HL-60 (cell line): ENCODE measurements around the gene CLEC18A.

Experiments used
- POLR2AphosphoS5 ChIP-seq: IDR thresholded peaks from 2 replicates; pipeline ENCODE4 v1.6.1; 2012; ENCODE audit warnings: low read depth
- TF ChIP-seq, protein P1 (sequence below): IDR thresholded peaks from one replicate; pipeline ENCODE4 v1.5.1; 2011; ENCODE audit warnings: low read length, control low read depth, inconsistent platforms; ENCODE audit not compliant: insufficient read depth

DNA sequence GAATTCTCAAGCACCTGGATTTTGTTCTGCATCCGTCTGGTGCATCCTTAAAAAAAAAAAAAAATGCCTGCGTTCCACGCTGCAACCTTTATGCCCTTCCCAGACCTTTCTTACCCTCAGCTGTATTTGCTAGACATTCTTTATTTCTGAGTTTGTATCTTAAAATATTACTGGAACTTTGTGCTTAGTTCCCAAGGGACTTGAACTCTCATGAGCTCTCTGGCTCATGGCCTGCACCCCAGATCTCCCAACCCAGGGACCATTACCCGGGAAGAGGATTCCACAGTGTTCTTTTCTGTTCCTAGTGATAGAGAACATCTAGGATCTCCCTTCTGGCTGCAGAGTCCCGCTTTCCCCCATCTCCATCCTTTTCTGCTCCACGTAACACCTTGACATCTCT, 28.9 kb upstream of the CLEC18A start:
- TF ChIP-seq, protein P1, sequence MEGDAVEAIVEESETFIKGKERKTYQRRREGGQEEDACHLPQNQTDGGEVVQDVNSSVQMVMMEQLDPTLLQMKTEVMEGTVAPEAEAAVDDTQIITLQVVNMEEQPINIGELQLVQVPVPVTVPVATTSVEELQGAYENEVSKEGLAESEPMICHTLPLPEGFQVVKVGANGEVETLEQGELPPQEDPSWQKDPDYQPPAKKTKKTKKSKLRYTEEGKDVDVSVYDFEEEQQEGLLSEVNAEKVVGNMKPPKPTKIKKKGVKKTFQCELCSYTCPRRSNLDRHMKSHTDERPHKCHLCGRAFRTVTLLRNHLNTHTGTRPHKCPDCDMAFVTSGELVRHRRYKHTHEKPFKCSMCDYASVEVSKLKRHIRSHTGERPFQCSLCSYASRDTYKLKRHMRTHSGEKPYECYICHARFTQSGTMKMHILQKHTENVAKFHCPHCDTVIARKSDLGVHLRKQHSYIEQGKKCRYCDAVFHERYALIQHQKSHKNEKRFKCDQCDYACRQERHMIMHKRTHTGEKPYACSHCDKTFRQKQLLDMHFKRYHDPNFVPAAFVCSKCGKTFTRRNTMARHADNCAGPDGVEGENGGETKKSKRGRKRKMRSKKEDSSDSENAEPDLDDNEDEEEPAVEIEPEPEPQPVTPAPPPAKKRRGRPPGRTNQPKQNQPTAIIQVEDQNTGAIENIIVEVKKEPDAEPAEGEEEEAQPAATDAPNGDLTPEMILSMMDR = no peak
- no peak for TF ChIP-seq POLR2AphosphoS5
